ENCODE results near the gene HCK.

Gene HCK

GRCh38 chr20:32009564-32009963, 42.5 kb upstream of the HCK start:
- Histone ChIP-seq H3K4me3 (ENCODE audit: low read depth in 1 of 2, low read length in 2 of 2) (no peak overlapping the region), H3K9ac (ENCODE audit: low read depth, low read length) (no peak overlapping the region), H3K79me2 (ENCODE audit: insufficient read depth, low read length) (no peaks in the 10 kb centered on the region), H3K36me3 (ENCODE audit: insufficient read depth, low read length) (no peaks in the 10 kb centered on the region), H2AFZ (ENCODE audit: low read depth, low read length) (no peak overlapping the region), H3K9me3 (ENCODE audit: insufficient read depth, low read length, severe bottlenecking) (no peaks in the 10 kb centered on the region), H3K4me1 (ENCODE audit: insufficient read depth, low read length) (no peaks in the 10 kb centered on the region), H3K27ac (ENCODE audit: low read length) (no peak overlapping the region), H3K27me3 (ENCODE audit: insufficient read depth, low read length, poor library complexity) (peaks cover 4% of the 10 kb centered on the region), H3K4me2 (ENCODE audit: insufficient read depth, low read length) (no peak overlapping the region), H4K20me1 (ENCODE audit: insufficient read depth, low read length) (peaks cover 2% of the 10 kb centered on the region; the same call in 1 of the 2 replicates)
- no peak for TF ChIP-seq CTCF (IDR thresholded peaks at IDR 0.05; ENCODE audit: borderline replicate concordance, extremely low read depth, low read length, poor library complexity, severe bottlenecking)
- no peak for TF ChIP-seq EZH2 (IDR thresholded peaks at IDR 0.05; ENCODE audit: borderline replicate concordance, low read depth, low read length, severe bottlenecking)
- DNase-seq (no peak), ATAC-seq (ENCODE audit: insufficient read depth, low read depth) (no peak)

GRCh38 chr20:32010101-32010500, 41.9 kb upstream of the HCK start, which contains the start of gene CCM2L:
CCM2L (plus strand) TSS chr20:32010438; CDS start chr20:32010455, 17 bp downstream.
- Histone ChIP-seq H2AFZ (ENCODE audit: low read depth, low read length) (no peak within 1 kb of the TSS), H3K9me3 (ENCODE audit: insufficient read depth, low read length, severe bottlenecking) (no peaks in the 10 kb centered on the region), H3K4me3 (ENCODE audit: low read depth in 1 of 2, low read length in 2 of 2) (no peak within 1 kb of the TSS), H3K27me3 (ENCODE audit: insufficient read depth, low read length, poor library complexity) (peaks cover 4% of the 10 kb centered on the region), H3K4me1 (ENCODE audit: insufficient read depth, low read length) (no peaks in the 10 kb centered on the region), H3K4me2 (ENCODE audit: insufficient read depth, low read length) (no peak within 1 kb of the TSS), H4K20me1 (ENCODE audit: insufficient read depth, low read length) (peaks cover 2% of the 10 kb centered on the region; the same call in 1 of the 2 replicates), H3K36me3 (ENCODE audit: insufficient read depth, low read length) (no peaks in the 10 kb centered on the region), H3K79me2 (ENCODE audit: insufficient read depth, low read length) (no peaks in the 10 kb centered on the region), H3K27ac (ENCODE audit: low read length) (no peak within 1 kb of the TSS), H3K9ac (ENCODE audit: low read depth, low read length) (no peak within 1 kb of the TSS)
- DNase-seq (no peak), ATAC-seq (ENCODE audit: insufficient read depth, low read depth) (no peak)
- no peak for TF ChIP-seq EZH2 (IDR thresholded peaks at IDR 0.05; ENCODE audit: borderline replicate concordance, low read depth, low read length, severe bottlenecking)
- no peak for TF ChIP-seq CTCF (IDR thresholded peaks at IDR 0.05; ENCODE audit: borderline replicate concordance, extremely low read depth, low read length, poor library complexity, severe bottlenecking)

- no peak for ATAC-seq (ENCODE audit: insufficient read depth, low read depth)
- Histone ChIP-seq H3K27me3 (ENCODE audit: insufficient read depth, low read length, poor library complexity) (peaks cover 4% of the 10 kb centered on the region), H3K4me3 (ENCODE audit: low read depth in 1 of 2, low read length in 2 of 2) (no peak overlapping the region), H3K36me3 (ENCODE audit: insufficient read depth, low read length) (no peaks in the 10 kb centered on the region), H3K4me2 (ENCODE audit: insufficient read depth, low read length) (no peak overlapping the region), H3K9me3 (ENCODE audit: insufficient read depth, low read length, severe bottlenecking) (no peaks in the 10 kb centered on the region), H3K9ac (ENCODE audit: low read depth, low read length) (no peak overlapping the region), H3K27ac (ENCODE audit: low read length) (no peak overlapping the region), H2AFZ (ENCODE audit: low read depth, low read length) (no peak overlapping the region), H3K4me1 (ENCODE audit: insufficient read depth, low read length) (no peaks in the 10 kb centered on the region), H3K79me2 (ENCODE audit: insufficient read depth, low read length) (no peaks in the 10 kb centered on the region), H4K20me1 (ENCODE audit: insufficient read depth, low read length) (peaks cover 2% of the 10 kb centered on the region; the same call in 1 of the 2 replicates)
- DNase-seq = no peak
- TF ChIP-seq EZH2 (IDR thresholded peaks at IDR 0.05; ENCODE audit: borderline replicate concordance, low read depth, low read length, severe bottlenecking) = no peak
- TF ChIP-seq CTCF (IDR thresholded peaks at IDR 0.05; ENCODE audit: borderline replicate concordance, extremely low read depth, low read length, poor library complexity, severe bottlenecking) = no peak
Observed at GRCh38 chr20:32010666-32011065, 41.4 kb upstream of the HCK start.
